Activated naive CD8-positive, alpha-beta T cell treated with anti-CD3 and anti-CD28 coated beads, Interleukin-2, amount 10 ng/mL, durations not matched to agents 7 days and 5 days (primary cell): ENCODE data around the gene IPO4. TPM values are rescaled to one million over a fixed set of nuclear protein-coding genes. Genes with fewer than 3 reads are reported as not detected.
"Not testable (repeated sequence)": the region's sequence is repeated elsewhere in the genome, so short reads cannot be mapped to it uniquely, and the experiment has no call there.

Source experiments
- ATAC-seq: fragments of 150-1000 bp; cut with Tn5 transposase; one replicate; pipeline ENCODE4 v1.10.0; 2021; ENCODE audit warnings: low read depth, moderate library complexity
- POLR2A ChIA-PET: fragments of 350-600 bp; sonication (Branson Sonifier 250); formaldehyde crosslinking; loops from one replicate; lab custom pipeline; 2021; ENCODE audit warnings: antibody characterized with exemption; lab: Charles Lee
- DNase-seq: peaks from one replicate; pipeline ENCODE4 v3.0.0; 2021
- H3K27ac Mint-ChIP-seq: one replicate; pipeline ENCODE4 v1.8.0; 2022; ENCODE audit warnings: mild to moderate bottlenecking, mixed read lengths
- H3K27me3 Mint-ChIP-seq: one replicate; pipeline ENCODE4 v1.8.0; 2022; ENCODE audit warnings: mild to moderate bottlenecking, moderate library complexity, mixed read lengths
- H3K36me3 Mint-ChIP-seq: one replicate; pipeline ENCODE4 v1.8.0; 2021; ENCODE audit warnings: mild to moderate bottlenecking, mixed read lengths
- H3K4me1 Mint-ChIP-seq: one replicate; pipeline ENCODE4 v1.8.0; 2021; ENCODE audit warnings: mixed read lengths
- H3K4me3 Mint-ChIP-seq: one replicate; pipeline ENCODE4 v1.8.0; 2022; ENCODE audit warnings: mild to moderate bottlenecking, moderate library complexity, mixed read lengths
- H3K9me3 Mint-ChIP-seq: one replicate; pipeline ENCODE4 v1.8.0; 2021; ENCODE audit warnings: mixed read lengths
- total RNA-seq, 2 experiments: library from RNA; stranded (reverse); gene quantifications; one replicate each; pipeline ENCODE4 v1.2.3, GENCODE V29; 2021

Gene IPO4
- total RNA-seq, 2 experiments from 2014 or later = 32.2 to 33.0 TPM

DNA sequence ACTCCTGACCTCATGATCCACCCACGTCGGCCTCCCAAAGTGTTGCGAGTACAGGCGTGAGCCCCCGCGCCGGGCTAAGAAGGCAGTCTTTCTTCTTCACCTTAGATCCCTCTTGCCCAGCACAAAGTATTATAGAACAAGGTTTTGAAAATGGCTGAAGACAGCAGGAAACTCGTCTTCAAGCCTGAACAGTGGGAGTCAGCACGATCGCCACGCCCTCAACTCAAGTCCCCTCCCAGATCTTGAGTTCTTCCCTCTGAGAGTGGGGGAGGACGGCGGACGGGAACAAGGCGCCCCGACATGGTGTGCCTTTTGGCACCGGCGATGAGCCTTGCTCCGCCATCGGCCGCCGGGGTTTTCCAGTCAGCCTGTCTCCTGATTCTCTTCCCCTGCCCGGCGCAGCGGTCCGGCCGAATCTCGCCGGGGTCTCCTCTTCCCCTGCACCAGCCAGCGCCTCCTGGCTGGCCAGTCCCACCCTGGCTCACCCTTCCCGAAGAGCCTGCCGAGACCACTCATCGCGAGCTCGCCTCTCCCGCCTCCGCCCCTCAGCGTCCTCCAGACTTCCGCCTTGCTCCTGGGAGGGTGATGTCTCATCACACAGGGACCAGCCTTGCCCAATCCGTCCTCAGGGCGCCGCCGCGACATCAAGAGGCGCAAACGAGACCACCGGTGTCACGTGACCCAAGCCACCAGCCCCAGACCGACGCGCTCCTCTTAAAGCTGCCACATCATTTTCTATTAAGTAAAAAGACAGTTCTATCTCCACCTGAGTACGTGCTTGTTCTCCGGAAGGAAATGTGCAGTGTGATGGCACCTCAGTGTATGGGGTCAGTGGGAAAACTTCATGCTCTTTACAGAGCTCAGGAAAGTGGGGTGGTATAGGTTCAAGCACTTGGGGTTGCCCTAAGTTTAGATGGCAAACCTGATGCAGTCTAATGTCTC lies 24.6 kb upstream of the IPO4 start, which contains the start of gene CHMP4A:
TSS of gene CHMP4A (minus strand) at position 565 of the 942 bp plus-strand sequence. CDS start at position 516, 49 bp downstream.
- H3K27ac Mint-ChIP-seq = peak within 1 kb of the TSS; percentile 98
- POLR2A ChIA-PET = interaction anchor here (0.6 to 4.4 kb wide), 33 partner anchors 10 to 229 kb away, joined by 3 to 57 read pairs (median 5); partner anchors contain the start of genes CBLN3, DCAF11, DHRS1 and EMC9
- ATAC-seq (peak; percentile 80), DNase-seq (peak; percentile 94)
- H3K4me3 Mint-ChIP-seq = peak within 1 kb of the TSS; percentile 93
- H3K27me3 Mint-ChIP-seq = no peaks in the 10 kb centered on the region
- no peaks in the 10 kb centered on the region for H3K9me3 Mint-ChIP-seq
- peaks cover 31% of the 10 kb centered on the region for H3K36me3 Mint-ChIP-seq
- H3K4me1 Mint-ChIP-seq = peaks cover 45% of the 10 kb centered on the region

DNA sequence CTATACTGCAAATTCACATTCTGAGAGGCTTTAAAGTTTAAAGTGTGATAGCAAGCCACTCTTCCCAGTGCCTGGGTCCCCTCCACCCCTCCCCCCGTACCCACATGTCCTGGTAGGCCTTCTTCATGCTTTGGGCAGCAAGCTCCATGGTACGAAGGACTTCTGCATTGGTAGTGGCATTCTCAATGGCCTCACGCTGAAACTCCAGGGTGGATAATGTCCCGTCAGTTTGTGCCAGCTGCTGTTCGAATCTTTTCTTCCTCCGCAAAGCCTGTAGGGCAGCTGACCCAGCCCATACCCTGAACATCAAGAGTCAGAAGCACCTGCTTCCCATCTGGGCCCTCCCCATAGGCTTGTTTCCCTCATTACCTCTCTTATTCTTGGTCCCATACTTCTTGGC lies 22.7 kb upstream of the IPO4 start:
- Mint-ChIP-seq H3K27me3 (no peaks in the 10 kb centered on the region), H3K27ac (peak overlapping the region; percentile 50), H3K36me3 (peaks cover 45% of the 10 kb centered on the region), H3K4me1 (peaks cover 48% of the 10 kb centered on the region), H3K9me3 (no peaks in the 10 kb centered on the region), H3K4me3 (no peak overlapping the region)
- no peak for DNase-seq
- POLR2A ChIA-PET = interaction anchor here (1.2 to 4.4 kb wide), 4 partner anchors 16 to 116 kb away, joined by 4 to 57 read pairs (median 42); partner anchors contain the start of genes IRF9, TINF2 and TM9SF1
- no peak for ATAC-seq

DNA sequence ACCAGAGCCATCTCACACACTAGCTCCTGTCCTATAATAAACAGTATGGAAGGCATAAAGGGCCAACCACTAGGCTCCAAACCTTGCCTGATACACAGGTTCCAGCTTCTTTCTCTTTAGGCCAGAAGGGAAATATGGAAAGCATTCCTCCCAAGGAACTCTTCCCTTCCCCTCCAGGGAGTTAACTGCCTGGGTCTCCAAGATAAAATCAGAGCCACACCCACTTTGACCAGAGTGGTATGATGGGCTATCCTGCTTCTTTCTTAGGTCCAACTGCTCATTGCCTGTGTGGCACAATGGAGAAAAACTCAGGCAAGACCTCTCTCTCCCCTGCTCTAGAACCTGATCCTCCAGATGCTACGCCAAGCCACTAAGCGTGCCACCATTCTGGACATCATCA lies 19.0 kb upstream of the IPO4 start:
- H3K36me3 Mint-ChIP-seq = peaks cover 69% of the 10 kb centered on the region
- H3K4me1 Mint-ChIP-seq = peaks cover 26% of the 10 kb centered on the region
- H3K27ac Mint-ChIP-seq = no peak overlapping the region
- no peak overlapping the region for H3K4me3 Mint-ChIP-seq
- peaks cover 7% of the 10 kb centered on the region for H3K9me3 Mint-ChIP-seq
- POLR2A ChIA-PET = interaction anchor here (0.6 to 1.7 kb wide), 3 partner anchors 9 to 48 kb away, joined by 3 to 8 read pairs (median 3); no protein-coding TSS in a partner anchor
- ATAC-seq = no peak
- no peaks in the 10 kb centered on the region for H3K27me3 Mint-ChIP-seq
- DNase-seq = no peak

DNA sequence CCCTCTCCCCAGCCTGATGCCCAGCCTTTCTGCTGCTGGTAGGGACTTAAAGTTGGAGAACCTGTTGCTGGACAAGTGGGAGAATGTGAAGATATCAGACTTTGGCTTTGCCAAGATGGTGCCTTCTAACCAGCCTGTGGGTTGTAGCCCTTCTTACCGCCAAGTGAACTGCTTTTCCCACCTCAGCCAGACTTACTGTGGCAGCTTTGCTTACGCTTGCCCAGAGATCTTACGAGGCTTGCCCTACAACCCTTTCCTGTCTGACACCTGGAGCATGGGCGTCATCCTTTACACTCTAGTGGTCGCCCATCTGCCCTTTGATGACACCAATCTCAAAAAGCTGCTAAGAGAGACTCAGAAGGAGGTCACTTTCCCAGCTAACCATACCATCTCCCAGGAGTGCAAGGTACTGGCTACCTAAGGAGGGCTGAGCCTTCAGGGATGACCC lies 18.5 kb upstream of the IPO4 start:
- H3K27me3 Mint-ChIP-seq = no peaks in the 10 kb centered on the region
- DNase-seq (no peak), ATAC-seq (no peak)
- H3K27ac Mint-ChIP-seq = no peak overlapping the region
- H3K36me3 Mint-ChIP-seq = peaks cover 72% of the 10 kb centered on the region
- POLR2A ChIA-PET = interaction anchor here (1.0 to 1.7 kb wide), 2 partner anchors 9 to 21 kb away, joined by 3 to 8 read pairs; no protein-coding TSS in a partner anchor
- peaks cover 9% of the 10 kb centered on the region for H3K9me3 Mint-ChIP-seq
- no peak overlapping the region for H3K4me3 Mint-ChIP-seq
- H3K4me1 Mint-ChIP-seq = peaks cover 24% of the 10 kb centered on the region

DNA sequence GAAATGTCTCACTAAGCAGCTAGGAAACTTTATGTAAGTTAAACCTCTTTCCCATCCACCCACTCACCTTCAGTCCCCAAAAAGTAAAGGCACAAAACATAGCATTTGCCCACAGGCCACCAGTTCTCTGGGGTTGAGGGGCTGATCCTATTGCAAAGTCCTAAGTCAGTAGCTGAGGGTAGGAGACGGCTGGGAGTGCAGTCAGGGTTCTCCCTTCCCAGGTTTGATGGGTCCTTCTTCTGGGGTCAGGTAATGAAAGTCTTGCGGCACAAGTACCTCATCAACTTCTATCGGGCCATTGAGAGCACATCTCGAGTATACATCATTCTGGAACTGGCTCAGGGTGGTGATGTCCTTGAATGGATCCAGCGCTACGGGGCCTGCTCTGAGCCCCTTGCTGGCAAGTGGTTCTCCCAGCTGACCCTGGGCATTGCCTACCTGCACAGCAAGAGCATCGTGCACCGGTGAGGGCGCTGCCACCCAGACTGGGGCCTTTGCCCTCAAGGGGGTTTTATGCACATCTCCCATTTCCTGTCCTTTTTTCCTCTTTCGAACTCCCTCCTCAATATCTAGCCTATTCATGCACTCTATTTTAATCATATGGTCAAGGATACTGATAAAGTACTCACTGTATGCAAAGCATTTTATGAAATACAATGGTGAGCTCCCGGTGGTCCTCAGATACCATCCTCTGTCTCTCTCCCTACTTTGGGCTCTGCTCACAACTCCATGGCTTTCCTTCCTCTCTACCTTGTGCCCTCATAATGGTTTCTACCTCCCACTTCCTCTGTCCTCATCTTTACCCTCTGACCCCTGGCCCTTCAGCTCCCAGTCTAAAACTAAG lies 17.9 kb upstream of the IPO4 start:
- no peak for ATAC-seq

DNA sequence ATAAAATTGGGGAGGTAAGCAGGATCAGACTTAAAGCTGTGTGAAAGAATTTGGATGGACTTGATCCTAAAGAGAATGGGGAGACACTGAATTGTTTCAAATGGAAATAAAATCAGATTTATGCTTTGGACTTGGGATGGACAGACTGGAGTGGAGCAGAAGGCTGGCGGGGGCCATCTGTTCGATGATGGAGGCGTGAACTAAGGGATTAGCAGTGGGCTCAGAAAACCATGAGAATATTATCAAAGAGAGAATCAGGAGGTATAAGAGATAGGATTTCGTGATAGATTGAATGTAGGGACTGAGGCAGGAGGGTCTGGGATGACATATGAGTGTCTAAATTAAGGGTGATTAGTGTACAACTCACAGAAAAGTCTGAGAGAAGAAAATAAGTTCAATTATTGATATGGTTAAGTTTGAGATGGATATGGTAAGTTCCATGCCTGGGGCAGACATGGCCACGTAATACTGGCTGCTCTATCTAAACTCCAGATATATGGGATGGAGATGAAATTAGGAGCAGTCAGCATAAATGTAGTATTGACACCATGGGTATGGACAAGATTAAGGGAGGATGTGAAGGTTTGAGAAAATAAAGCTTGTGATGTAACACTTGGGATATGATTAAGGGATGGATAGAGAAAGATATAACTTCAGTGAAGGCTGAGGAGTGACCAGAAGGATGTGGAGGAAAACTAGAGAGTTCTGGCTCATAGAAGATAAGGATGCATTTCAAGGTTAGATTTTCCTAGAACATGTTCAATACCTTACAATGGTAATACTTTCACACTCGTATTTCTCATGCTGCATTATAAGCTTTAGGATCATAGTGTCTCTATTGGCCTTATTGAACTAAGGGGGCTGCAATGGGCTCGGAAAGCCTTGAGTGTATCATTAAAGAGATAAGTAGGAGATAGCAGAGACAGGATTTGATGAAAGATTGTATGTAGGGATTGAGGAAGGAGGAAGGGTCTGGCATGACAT lies 15.8 kb upstream of the IPO4 start:
- H3K27ac Mint-ChIP-seq = no peak overlapping the region
- POLR2A ChIA-PET = interaction anchor here (0.7 to 2.1 kb wide), 2 partner anchors 8 to 238 kb away, joined by 3 to 6 read pairs; partner anchors contain the start of genes CHMP4A and SDR39U1
- peaks cover 11% of the 10 kb centered on the region for H3K4me1 Mint-ChIP-seq
- peaks cover 79% of the 10 kb centered on the region for H3K36me3 Mint-ChIP-seq
- H3K4me3 Mint-ChIP-seq = no peak overlapping the region
- DNase-seq (no peak), ATAC-seq (no peak)
- no peaks in the 10 kb centered on the region for H3K27me3 Mint-ChIP-seq
- H3K9me3 Mint-ChIP-seq = peaks cover 15% of the 10 kb centered on the region

More for the DNA sequence above, 17.9 kb upstream of the IPO4 start:
- Mint-ChIP-seq H3K4me1 (peaks cover 19% of the 10 kb centered on the region), H3K27me3 (no peaks in the 10 kb centered on the region), H3K27ac (no peak overlapping the region), H3K9me3 (peaks cover 13% of the 10 kb centered on the region), H3K36me3 (peaks cover 75% of the 10 kb centered on the region), H3K4me3 (no peak overlapping the region)
- no peak for DNase-seq
- POLR2A ChIA-PET = interaction anchor here (1.0 to 1.7 kb wide), 3 partner anchors 8 to 22 kb away, joined by 3 to 8 read pairs (median 7); partner anchors contain the start of gene TM9SF1

DNA sequence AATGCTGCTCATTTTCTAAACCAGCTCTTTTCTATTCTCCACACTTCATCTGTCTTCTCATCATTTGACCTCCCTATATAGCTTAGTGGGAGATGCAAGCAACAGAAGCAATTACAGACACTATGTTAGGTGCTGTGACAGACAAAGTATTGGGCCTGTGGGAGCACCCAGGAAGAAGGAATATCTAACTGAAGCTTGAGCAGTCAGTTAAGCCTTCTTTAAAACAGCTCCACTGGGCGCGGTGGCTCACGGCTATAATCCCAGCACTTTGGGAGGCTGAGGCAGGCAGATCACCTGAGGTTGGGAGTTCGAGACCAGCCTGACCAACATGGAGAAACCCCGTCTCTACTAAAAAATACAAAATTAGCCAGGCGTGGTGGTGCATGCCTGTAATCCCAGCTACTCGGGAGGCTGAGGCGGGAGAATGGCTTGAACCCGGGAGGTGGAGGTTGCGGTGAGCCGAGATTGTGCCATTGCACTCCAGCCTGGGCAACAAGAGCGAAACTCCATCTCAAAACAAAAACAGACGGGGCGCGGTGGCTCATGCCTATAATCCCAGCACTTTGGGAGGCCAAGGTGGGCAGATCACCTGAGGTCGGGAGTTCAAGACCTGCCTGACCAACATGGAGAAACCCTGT lies 14.8 kb upstream of the IPO4 start:
- ATAC-seq, H3K27ac Mint-ChIP-seq, H3K27me3 Mint-ChIP-seq, DNase-seq, H3K4me3 Mint-ChIP-seq: not testable (repeated sequence)
- peaks cover 15% of the 10 kb centered on the region for H3K4me1 Mint-ChIP-seq
- peaks cover 84% of the 10 kb centered on the region for H3K36me3 Mint-ChIP-seq
- H3K9me3 Mint-ChIP-seq = peaks cover 18% of the 10 kb centered on the region
- POLR2A ChIA-PET = interaction anchor here (2.1 kb wide), 1 partner anchor 9 kb away, joined by 6 read pairs; the partner anchor contains the start of gene CHMP4A

DNA sequence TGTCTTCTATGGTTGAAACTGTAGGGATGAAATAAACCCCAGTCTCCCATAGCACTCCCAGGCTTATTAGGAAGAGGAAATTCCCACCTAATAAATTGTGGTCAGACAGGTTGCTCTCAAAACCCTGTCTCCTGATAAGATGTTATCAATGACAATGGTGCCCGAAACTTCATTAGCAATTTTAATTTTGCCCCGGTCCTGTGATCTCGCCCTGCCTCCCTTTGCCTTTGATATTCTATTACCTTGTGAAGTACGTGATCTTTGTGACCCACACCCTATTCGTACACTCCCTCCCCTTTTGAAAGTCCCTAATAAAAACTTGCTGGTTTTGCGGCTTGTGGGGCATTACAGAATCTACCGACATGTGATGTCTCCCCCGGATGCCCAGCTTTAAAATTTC lies 13.9 kb upstream of the IPO4 start:
- H3K4me1 Mint-ChIP-seq = peaks cover 19% of the 10 kb centered on the region
- not testable (repeated sequence) for ATAC-seq, H3K27me3 Mint-ChIP-seq, DNase-seq, H3K4me3 Mint-ChIP-seq, H3K27ac Mint-ChIP-seq
- POLR2A ChIA-PET = interaction anchor here (0.6 to 2.1 kb wide), 2 partner anchors 10 to 27 kb away, joined by 5 to 6 read pairs; partner anchors contain the start of gene CHMP4A
- peaks cover 18% of the 10 kb centered on the region for H3K9me3 Mint-ChIP-seq
- peaks cover 78% of the 10 kb centered on the region for H3K36me3 Mint-ChIP-seq

DNA sequence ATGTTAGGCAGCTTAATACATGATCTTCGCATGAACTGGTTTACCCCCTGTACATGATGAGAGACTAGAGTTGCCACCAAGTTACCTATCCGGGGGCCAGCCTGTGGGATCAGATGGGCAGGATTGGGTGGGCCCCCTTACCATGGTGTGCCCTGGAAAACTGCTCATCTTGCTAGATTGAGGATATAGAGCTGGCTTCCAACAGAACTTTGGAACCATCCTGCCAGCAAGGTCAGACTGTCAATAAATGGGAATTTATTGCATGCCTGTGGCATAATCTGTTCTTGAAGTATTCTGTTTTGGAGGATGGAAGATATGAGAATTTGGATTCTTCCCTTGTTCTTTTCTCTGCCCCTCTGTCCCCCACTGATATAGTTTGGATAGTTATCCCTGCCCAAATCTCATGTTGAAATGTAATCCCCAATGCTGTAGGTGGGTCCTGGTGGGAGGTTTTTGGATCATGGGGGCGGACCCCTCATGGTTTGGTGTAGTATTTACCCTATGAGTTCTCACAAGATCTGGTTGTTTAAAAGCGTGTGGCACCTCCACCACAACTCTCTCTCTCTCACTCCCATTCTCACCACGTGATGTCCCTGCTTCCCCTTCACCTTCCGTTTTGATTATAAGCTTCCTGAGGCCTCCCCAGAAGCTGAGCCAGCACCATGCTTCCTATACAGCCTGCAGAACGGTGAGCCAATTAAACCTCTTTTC lies 10.4 kb upstream of the IPO4 start:
- peaks cover 58% of the 10 kb centered on the region for H3K36me3 Mint-ChIP-seq
- DNase-seq (no peak), ATAC-seq (no peak)
- no peaks in the 10 kb centered on the region for H3K27me3 Mint-ChIP-seq
- H3K9me3 Mint-ChIP-seq = peaks cover 18% of the 10 kb centered on the region
- H3K27ac Mint-ChIP-seq = peak overlapping the region; percentile 8
- H3K4me3 Mint-ChIP-seq = peak overlapping the region; percentile 21
- peaks cover 31% of the 10 kb centered on the region for H3K4me1 Mint-ChIP-seq
- POLR2A ChIA-PET = interaction anchor here (0.8 to 2.2 kb wide), 3 partner anchors 8 to 84 kb away, joined by 3 to 8 read pairs (median 7); partner anchors contain the start of genes DCAF11 and NRL

DNA sequence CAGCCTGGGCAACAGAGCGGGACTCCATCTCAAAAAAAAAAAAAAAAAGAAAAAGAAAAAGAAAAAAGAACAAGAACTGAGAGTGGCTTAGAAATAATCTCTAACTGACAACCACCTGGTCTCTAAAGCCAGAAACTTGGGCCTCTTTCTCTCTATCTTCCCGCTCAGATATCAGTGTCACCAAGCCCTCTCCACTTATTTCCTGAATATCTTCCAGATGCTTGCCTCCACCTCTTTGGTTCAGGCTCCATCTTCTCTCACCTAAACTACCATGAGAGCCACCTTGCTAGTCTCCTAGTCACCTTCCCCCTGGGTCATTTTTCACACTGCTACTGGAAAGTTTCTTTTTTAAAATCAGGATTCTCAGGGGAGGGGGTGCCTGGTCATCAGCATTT lies 8.4 kb upstream of the IPO4 start:
- Mint-ChIP-seq H3K27ac (peak overlapping the region; percentile 76), H3K36me3 (peaks cover 51% of the 10 kb centered on the region), H3K9me3 (peaks cover 8% of the 10 kb centered on the region), H3K4me3 (peak overlapping the region; percentile 97), H3K4me1 (peaks cover 41% of the 10 kb centered on the region), H3K27me3 (no peaks in the 10 kb centered on the region)
- ATAC-seq (no peak), DNase-seq (no peak)
- POLR2A ChIA-PET = interaction anchor here (1.0 to 4.4 kb wide), 6 partner anchors 10 to 83 kb away, joined by 3 to 49 read pairs (median 10); partner anchors contain the start of genes DCAF11, IRF9, NRL and REC8
